LNCAP (cell line): Measurements from ENCODE around the gene HS3ST4.

Source experiments
- TF ChIP-seq, protein P1 (sequence below): fragments of 450-650 bp; IDR thresholded peaks from 2 replicates; pipeline ENCODE4 v1.5.1; 2017; ENCODE audit warnings: mild to moderate bottlenecking

Gene HS3ST4

DNA sequence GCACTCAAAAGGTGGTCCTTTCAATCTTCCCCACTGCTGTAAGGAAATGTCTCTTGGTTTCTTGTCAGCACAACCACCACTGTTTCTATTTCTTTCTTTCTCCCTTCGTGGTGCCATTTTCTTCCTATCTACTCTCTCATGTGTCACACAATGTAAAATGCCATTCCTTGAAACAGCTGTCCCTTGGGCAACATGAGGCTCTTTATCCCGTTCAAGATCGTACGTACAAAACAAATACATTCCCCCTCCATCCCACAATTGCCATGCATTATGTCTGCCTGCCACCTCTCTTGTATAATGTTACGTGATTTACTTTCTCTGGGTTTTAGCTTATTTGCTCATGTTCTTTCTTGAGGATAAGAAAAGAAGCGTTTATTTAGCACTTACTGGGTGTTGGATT lies 410.6 kb downstream of the HS3ST4 start:
- TF ChIP-seq, protein P1, sequence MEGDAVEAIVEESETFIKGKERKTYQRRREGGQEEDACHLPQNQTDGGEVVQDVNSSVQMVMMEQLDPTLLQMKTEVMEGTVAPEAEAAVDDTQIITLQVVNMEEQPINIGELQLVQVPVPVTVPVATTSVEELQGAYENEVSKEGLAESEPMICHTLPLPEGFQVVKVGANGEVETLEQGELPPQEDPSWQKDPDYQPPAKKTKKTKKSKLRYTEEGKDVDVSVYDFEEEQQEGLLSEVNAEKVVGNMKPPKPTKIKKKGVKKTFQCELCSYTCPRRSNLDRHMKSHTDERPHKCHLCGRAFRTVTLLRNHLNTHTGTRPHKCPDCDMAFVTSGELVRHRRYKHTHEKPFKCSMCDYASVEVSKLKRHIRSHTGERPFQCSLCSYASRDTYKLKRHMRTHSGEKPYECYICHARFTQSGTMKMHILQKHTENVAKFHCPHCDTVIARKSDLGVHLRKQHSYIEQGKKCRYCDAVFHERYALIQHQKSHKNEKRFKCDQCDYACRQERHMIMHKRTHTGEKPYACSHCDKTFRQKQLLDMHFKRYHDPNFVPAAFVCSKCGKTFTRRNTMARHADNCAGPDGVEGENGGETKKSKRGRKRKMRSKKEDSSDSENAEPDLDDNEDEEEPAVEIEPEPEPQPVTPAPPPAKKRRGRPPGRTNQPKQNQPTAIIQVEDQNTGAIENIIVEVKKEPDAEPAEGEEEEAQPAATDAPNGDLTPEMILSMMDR: no peak

DNA sequence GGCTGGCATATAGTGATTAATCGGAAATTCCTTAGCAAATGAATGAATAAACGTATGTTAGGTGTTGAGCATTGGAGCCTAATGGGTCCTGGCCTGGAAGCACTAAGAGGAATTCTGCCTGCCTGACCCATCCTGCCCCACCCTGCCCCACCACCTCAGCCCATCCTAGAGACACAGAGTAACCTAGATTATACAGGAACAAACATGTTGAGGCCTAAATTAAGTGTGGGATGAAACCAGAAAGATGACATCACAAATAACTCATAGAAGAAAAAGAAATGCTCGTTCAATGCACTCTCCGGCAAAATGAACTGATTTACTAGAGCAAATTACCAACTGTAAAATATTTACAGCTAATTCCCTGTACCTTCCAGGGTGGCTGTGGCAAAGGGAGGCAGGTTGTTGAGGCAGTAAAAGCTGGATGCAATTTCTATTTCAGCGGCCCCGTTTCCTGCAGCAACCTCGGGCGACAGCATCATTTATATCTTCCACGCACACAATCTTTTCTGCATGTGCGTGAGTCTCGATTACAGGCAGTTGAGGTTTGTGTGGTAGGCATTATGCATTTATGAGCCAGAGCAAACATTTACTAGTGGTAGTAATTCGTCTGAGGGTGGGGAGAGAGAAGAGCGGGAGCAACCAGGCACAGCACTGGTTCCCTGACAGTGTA lies 417.2 kb downstream of the HS3ST4 start:
- TF ChIP-seq, protein P1: no peak

DNA sequence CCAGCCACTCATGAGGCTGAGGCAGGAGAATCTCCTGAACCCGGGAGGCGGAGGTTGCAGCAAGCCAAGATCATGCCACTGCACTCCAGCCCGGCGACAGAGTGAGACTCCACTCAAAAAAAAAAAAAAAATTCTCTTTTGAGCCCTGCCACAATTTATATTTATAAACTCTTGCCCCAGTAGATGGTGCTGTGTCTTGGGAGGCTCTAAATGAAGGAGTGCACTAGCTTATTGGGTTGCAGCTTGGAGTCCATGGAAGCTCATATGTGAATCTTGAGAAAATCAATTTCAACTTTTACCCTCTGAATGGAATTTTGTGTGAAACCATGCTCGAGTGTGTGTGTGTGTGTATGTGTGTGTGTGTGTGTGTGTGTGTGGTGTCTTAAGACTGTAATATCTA lies 420.1 kb downstream of the HS3ST4 start:
- TF ChIP-seq, protein P1: no peak

DNA sequence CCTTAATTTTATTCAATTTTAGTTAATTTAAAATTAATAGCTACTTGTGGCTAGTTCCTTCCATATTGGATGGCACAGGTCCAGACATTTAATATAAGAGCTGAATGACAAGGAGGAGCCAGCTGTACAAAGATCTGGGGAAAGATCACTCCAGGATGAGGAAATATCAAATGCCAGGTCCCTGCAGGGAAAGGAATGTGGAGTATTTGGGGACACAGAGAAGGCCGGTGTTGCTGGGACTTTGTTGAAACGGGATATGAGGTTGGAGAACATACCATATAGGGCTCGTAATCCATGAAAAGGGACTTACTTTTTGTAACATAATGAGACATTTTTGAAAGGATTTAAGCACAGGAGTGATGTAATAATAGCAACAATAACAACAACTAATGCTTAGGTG lies 426.8 kb downstream of the HS3ST4 start:
- TF ChIP-seq, protein P1: no peak

GRCh38 chr16:26120729-26121128 lies 429.0 kb downstream of the HS3ST4 start:
- TF ChIP-seq, protein P1: no peak

GRCh38 chr16:26128296-26128695 lies 436.5 kb downstream of the HS3ST4 start:
- TF ChIP-seq, protein P1: no peak

GRCh38 chr16:26129997-26130396 lies 438.2 kb downstream of the HS3ST4 start:
- TF ChIP-seq, protein P1: no peak
